Fibroblast of pulmonary artery (primary cell): Measurements from ENCODE around the gene MFAP4.

Experiments
- DNase-seq: peaks from one replicate; pipeline ENCODE4 v3.0.0-alpha.2; 2010; ENCODE audit warnings: low read depth
- H3K4me3 ChIP-seq: replicated peaks from 2 replicates; pipeline ENCODE4 v1.5.1; 2011; ENCODE audit warnings: low read depth, mild to moderate bottlenecking, control low read depth, low read length, moderate library complexity
- TF ChIP-seq, protein P1 (sequence below): IDR thresholded peaks from 2 replicates; pipeline ENCODE4 v1.5.1; 2011; ENCODE audit warnings: mild to moderate bottlenecking, control low read depth, low read length, inconsistent platforms; ENCODE audit errors: missing control alignments

Gene MFAP4

DNA sequence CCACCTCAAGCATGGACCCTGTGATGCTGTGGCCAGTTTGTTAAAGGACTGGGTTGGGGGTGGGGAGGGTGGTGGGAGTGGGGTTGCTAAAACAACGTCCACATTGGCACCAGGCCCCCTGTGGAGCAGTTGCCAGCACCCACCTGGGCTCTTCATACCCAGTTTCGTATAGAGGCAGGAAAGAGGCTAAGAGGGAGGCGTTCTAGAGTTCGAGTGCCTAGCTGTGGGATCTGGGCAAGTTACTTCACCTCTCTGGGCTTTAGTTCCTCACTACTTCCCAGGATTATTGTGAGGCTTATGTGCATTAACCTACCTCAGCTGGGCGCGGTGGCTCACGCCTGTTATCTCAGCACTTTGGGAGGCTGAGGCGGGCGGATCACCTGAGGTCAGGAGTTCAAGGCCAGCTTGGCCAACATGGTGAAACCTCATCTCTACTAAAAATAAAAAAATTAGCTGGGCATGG lies 1.4 kb downstream of the MFAP4 start:
- TF ChIP-seq, protein P1, sequence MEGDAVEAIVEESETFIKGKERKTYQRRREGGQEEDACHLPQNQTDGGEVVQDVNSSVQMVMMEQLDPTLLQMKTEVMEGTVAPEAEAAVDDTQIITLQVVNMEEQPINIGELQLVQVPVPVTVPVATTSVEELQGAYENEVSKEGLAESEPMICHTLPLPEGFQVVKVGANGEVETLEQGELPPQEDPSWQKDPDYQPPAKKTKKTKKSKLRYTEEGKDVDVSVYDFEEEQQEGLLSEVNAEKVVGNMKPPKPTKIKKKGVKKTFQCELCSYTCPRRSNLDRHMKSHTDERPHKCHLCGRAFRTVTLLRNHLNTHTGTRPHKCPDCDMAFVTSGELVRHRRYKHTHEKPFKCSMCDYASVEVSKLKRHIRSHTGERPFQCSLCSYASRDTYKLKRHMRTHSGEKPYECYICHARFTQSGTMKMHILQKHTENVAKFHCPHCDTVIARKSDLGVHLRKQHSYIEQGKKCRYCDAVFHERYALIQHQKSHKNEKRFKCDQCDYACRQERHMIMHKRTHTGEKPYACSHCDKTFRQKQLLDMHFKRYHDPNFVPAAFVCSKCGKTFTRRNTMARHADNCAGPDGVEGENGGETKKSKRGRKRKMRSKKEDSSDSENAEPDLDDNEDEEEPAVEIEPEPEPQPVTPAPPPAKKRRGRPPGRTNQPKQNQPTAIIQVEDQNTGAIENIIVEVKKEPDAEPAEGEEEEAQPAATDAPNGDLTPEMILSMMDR = no peak
- no peak for DNase-seq
- H3K4me3 ChIP-seq = peak overlapping the region; percentile 58

DNA sequence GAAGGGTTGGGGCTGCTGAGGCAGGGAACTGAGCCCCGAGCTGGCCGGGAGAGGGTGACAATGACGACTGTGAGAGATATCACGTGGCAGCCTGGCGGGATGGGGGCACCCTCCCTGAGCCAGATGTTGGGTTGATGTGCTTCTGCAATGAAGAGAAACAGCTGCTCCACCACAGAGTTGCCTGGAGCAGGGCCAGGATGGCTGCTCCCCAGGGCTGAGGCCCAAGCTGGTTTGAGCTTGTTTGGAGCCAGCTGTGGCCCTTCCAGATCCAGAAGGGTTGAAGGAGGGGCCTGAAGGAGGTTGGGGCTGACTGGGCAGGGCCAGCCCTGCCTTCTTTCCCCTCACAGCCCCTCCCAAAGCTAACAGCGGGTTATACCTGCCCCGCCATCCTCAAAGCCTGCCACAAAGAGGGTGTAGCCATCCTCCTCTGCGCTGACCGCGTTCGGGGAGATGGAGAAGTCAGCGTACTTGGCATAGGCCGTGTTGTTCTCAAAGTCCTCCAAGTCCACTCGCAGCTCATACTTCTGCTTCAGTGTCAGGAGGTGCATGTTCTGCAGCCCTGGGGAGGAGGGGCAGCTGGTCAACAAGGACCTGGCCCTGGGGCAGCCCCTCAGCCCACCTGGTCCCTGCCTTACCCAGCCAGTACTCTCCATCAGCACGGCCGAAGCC lies 2.1 kb downstream of the MFAP4 start:
- TF ChIP-seq, protein P1 = no peak
- peak overlapping the region; percentile 58 for H3K4me3 ChIP-seq
- peak; percentile 96 for DNase-seq

DNA sequence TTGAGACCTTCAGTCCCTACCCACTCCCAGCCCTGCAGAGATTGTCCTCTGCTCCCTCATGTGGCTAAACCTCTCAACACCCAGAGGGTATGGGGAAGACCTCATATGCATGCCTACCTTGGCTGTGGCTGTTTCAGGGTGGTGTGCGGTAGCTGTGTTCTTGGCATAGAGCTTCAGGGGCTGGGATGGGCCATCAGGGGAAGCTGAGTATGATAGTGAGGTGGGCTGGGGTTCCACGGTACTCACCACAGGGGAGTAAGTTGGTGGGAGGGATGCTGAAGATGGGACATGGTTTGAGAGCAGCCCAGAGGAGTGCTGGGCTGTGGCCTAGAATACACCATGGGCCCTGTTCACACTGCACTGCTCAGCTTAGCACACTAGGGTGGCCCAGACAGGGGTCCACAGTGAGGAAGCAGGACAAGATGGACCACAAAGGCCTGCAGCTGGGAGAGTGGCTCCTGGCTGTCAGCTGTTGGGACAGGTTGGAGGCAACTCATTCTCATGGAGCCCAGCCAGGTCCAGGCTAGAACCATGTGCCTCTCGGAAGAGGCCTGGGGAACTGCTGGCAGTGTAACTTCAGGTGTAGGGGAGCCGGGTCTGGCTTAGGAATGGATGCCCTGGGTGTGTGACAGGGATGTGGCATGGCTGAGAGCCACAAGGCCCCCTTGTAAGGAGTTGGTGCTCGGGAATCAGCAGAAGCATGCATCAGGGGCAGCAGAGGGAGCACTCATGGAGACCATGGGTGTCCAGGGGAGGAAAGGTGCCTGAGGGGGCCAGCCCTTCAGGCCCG lies 3.1 kb downstream of the MFAP4 start:
- TF ChIP-seq, protein P1 = no peak
- DNase-seq = no peak
- H3K4me3 ChIP-seq = no peak overlapping the region

DNA sequence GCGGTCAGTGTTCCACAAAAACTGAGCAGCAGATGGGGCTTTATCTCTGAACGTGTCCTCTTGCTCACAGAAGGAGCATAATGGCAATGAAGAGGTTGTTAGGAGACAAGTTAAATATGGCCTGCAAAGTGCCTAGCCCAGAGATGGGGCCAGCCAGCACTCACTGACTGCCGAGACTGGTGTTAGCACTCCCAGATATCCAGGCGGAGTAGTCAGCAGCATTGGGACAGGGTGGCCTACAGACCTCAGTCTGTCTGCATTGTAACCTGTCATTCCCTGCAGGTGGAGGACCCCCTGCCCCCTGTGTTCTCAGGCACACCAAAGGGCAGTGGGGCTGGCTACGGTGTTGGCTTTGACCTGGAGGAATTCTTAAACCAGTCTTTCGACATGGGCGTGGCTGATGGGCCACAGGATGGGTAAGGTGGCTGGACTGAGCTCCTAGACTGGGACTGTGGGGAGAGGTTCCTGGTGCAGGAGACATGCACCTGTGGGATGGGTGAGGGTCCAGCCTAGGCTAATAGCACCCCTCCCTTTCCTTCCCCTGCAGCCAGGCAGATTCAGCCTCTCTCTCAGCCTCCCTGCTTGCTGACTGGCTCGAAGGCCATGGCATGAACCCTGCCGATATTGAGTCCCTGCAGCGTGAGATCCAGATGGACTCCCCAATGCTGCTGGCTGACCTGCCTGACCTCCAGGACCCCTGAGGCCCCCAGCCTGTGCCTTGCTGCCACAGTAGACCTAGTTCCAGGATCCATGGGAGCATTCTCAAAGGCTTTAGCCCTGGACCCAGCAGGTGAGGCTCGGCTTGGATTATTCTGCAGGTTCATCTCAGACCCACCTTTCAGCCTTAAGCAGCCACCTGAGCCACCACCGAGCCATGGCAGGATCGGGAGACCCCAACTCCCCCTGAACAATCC lies 4.2 kb downstream of the MFAP4 start:
- DNase-seq = no peak
- TF ChIP-seq, protein P1 = no peak
- H3K4me3 ChIP-seq = no peak overlapping the region

DNA sequence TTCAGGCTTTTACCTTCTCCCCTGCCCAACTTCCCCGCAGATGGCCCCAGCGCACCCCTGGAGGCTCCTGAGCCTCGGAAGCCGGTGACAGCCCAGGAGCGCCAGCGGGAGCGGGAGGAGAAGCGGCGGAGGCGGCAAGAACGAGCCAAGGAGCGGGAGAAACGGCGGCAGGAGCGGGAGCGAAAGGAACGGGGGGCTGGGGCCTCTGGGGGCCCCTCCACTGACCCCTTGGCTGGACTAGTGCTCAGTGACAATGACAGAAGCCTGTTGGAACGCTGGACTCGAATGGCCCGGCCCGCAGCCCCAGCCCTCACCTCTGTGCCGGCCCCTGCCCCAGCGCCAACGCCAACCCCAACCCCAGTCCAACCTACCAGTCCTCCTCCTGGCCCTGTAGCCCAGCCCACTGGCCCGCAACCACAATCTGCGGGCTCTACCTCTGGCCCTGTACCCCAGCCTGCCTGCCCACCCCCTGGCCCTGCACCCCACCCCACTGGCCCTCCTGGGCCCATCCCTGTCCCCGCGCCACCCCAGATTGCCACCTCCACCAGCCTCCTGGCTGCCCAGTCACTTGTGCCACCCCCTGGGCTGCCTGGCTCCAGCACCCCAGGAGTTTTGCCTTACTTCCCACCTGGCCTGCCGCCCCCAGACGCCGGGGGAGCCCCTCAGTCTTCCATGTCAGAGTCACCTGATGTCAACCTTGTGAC lies 5.1 kb downstream of the MFAP4 start:
- DNase-seq = no peak
- TF ChIP-seq, protein P1 = no peak
- no peak overlapping the region for H3K4me3 ChIP-seq

DNA sequence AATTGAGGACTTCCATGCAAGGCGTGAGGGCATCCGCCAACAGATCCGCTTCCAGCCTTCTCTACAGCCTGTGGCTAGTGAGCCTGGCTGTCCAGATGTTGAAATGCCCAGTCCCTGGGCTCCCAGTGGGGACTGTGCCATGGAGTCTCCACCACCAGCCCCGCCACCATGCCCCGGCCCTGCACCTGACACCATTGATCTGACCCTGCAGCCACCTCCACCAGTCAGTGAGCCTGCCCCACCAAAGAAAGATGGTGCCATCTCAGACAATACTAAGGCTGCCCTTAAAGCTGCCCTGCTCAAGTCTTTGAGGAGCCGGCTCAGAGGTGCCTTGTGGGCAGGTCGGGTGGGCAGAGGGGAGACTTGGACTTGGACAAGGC lies 5.6 kb downstream of the MFAP4 start:
- TF ChIP-seq, protein P1 = no peak
- DNase-seq = no peak
- no peak overlapping the region for H3K4me3 ChIP-seq
